ENCODE results near the gene GRIFIN. TPM values are rescaled to one million over a fixed set of nuclear protein-coding genes. Genes with fewer than 3 reads are reported as not detected.
"Not testable (repeated sequence)": the region's sequence is repeated elsewhere in the genome, so short reads cannot be mapped to it uniquely, and the experiment has no call there.

The GRIFIN gene
- total and polyA plus RNA-seq, 10 donors, result not detected

- DNase-seq, result no peak
- TF ChIP-seq CTCF (IDR thresholded peaks at IDR 0.05 in 8 of 11, conservative IDR thresholded peaks at IDR 0.05 in 3 of 11) (no peak), POLR2AphosphoS5 (IDR thresholded peaks at IDR 0.05) (no peak), POLR2A (IDR thresholded peaks at IDR 0.05) (no peak)
Observed at GRCh38 chr7:2460188-2460587, 16.0 kb downstream of the GRIFIN start.

GRCh38 chr7:2459674-2460073, 16.5 kb downstream of the GRIFIN start:
- Histone ChIP-seq H3K36me3 (no peaks in the 10 kb centered on the region), H3K4me3 (no peak overlapping the region), H3K27me3 (replicated peaks in 1 of 7) (no peaks in the 10 kb centered on the region), H3K9me3 (peaks cover 0 to 3% (median 0%) of the 10 kb centered on the region in 8 donors), H3K27ac (no peak overlapping the region), H3K4me1 (peaks cover 0 to 11% (median 0%) of the 10 kb centered on the region in 6 donors)
- intact Hi-C loops (cut with DNase I; ENCODE audit: low total_unique reads), result no loop called here
- DNase-seq, result no peak
- WGBS, 5 donors, result 89 to 97% (median 95%) methylated on average over 8 of the region's 8 CpGs
- no peak for TF ChIP-seq POLR2AphosphoS5 (IDR thresholded peaks at IDR 0.05)
- no peak for TF ChIP-seq CTCF (IDR thresholded peaks at IDR 0.05 in 8 of 11, conservative IDR thresholded peaks at IDR 0.05 in 3 of 11)
- TF ChIP-seq POLR2A (IDR thresholded peaks at IDR 0.05), result no peak

More at GRCh38 chr7:2460188-2460587, 16.0 kb downstream of the GRIFIN start:
- H3K27me3 ChIP-seq (replicated peaks in 1 of 7), result no peaks in the 10 kb centered on the region
- no peak overlapping the region for H3K4me3 ChIP-seq
- intact Hi-C loops (cut with DNase I; ENCODE audit: low total_unique reads), result no loop called here
- 88 to 92% (median 91%) methylated on average over 21 to 23 of the region's 23 CpGs for WGBS, 5 donors
- H3K27ac ChIP-seq, result no peak overlapping the region
- no peaks in the 10 kb centered on the region for H3K36me3 ChIP-seq
- H3K9me3 ChIP-seq, result no peaks in the 10 kb centered on the region
- peaks cover 0 to 11% (median 0%) of the 10 kb centered on the region in 6 donors for H3K4me1 ChIP-seq

GRCh38 chr7:2453849-2454248, 22.3 kb downstream of the GRIFIN start:
- intact Hi-C loops (cut with DNase I; ENCODE audit: low total_unique reads); DNase-seq: not testable (repeated sequence)
- 92 to 99% (median 95%) methylated on average over 3 of the region's 3 CpGs for WGBS, 5 donors

GRCh38 chr7:2452643-2453270, 23.4 kb downstream of the GRIFIN start:
- intact Hi-C loops (cut with DNase I; ENCODE audit: low total_unique reads), result no loop called here
- no peaks in the 10 kb centered on the region for H3K36me3 ChIP-seq
- peaks cover 0 to 3% (median 0%) of the 10 kb centered on the region in 8 donors for H3K9me3 ChIP-seq
- DNase-seq, result no peak
- H3K4me3 ChIP-seq, result no peak overlapping the region
- no peaks in the 10 kb centered on the region for H3K27me3 ChIP-seq (replicated peaks in 1 of 7)
- peaks cover 8 to 28% (median 16%) of the 10 kb centered on the region in 6 donors for H3K4me1 ChIP-seq
- no peak overlapping the region for H3K27ac ChIP-seq
- WGBS, 5 donors, result 75 to 83% (median 77%) methylated on average over 8 of the region's 8 CpGs
- no peak for TF ChIP-seq POLR2AphosphoS5 (IDR thresholded peaks at IDR 0.05)
- TF ChIP-seq CTCF (IDR thresholded peaks at IDR 0.05 in 8 of 11, conservative IDR thresholded peaks at IDR 0.05 in 3 of 11), result no peak
- no peak for TF ChIP-seq POLR2A (IDR thresholded peaks at IDR 0.05)

More at GRCh38 chr7:2453849-2454248, 22.3 kb downstream of the GRIFIN start:
- H3K27ac ChIP-seq; H3K9me3 ChIP-seq; H3K27me3 ChIP-seq (replicated peaks in 1 of 7); H3K36me3 ChIP-seq; H3K4me3 ChIP-seq: not testable (repeated sequence)
- H3K4me1 ChIP-seq, result peaks cover 8 to 36% (median 16%) of the 10 kb centered on the region in 6 donors

Data from spleen (tissue), 11 donors.